IMR-90 (cell line): ENCODE results near the gene ALKBH2. TPM values are rescaled to one million over a fixed set of nuclear protein-coding genes. Genes with fewer than 3 reads are reported as not detected.

Source experiments
- ATAC-seq: fragments of 200-7000 bp; cut with Tn5 transposase; 2 replicates; pipeline ENCODE4 v1.9.1; 2020; ENCODE audit warnings: low read depth, mild to moderate bottlenecking, moderate library complexity
- BruUV-seq: library from RNA; stranded (reverse); fragments of 400-500 nt; replicated peaks from 2 replicates; lab custom pipeline; 2021; lab: Mats Ljungman, UMichigan
- CTCF ChIA-PET: fragments of 300-600 bp; formaldehyde crosslinking; extraction: SDS; loops from one replicate; lab custom pipeline; 2021; ENCODE audit warnings: antibody characterized with exemption; lab: Yijun Ruan, JAX
- POLR2A ChIA-PET: fragments of 300-600 bp; sonication (Branson Sonifier 250); formaldehyde crosslinking; loops from one replicate; lab custom pipeline; 2022; ENCODE audit warnings: antibody characterized with exemption; ENCODE audit not compliant: unreplicated experiment; lab: Charles Lee
- DNase-seq: peaks from one replicate; pipeline ENCODE4 v3.0.0; 2013
- H2AFZ ChIP-seq: replicated peaks from 2 replicates; pipeline ENCODE3; 2013; ENCODE audit warnings: low read length, mild to moderate bottlenecking; ENCODE audit not compliant: poor library complexity
- H2AK5ac ChIP-seq: 2 replicates; pipeline ENCODE4 v1.6.1; 2013; ENCODE audit warnings: low read depth, low read length, inconsistent platforms
- H2AK9ac ChIP-seq: replicated peaks from 2 replicates; pipeline ENCODE3; 2013; ENCODE audit warnings: mild to moderate bottlenecking, low read depth, low read length, moderate library complexity; ENCODE audit not compliant: poor library complexity
- H2BK120ac ChIP-seq: 2 replicates; pipeline ENCODE4 v1.6.1; 2013; ENCODE audit warnings: low read depth, low read length, inconsistent platforms
- H2BK15ac ChIP-seq: 3 replicates; pipeline ENCODE4 v1.6.1; 2013; ENCODE audit warnings: low read depth, low read length, inconsistent platforms
- H2BK20ac ChIP-seq: 2 replicates; pipeline ENCODE4 v1.6.1; 2013; ENCODE audit warnings: low read depth, mild to moderate bottlenecking, inconsistent platforms, low read length, moderate library complexity
- H2BK5ac ChIP-seq: 2 replicates; pipeline ENCODE4 v1.6.1; 2013; ENCODE audit warnings: mild to moderate bottlenecking, low read depth, low read length, inconsistent platforms; ENCODE audit not compliant: poor library complexity, severe bottlenecking
- H3K14ac ChIP-seq: replicated peaks from 2 replicates; pipeline ENCODE4 v1.6.1; 2013; ENCODE audit warnings: low read depth, low read length, inconsistent platforms
- H3K18ac ChIP-seq: 2 replicates; pipeline ENCODE4 v1.6.1; 2013; ENCODE audit warnings: low read depth, low read length, control low read depth
- H3K23ac ChIP-seq: 2 replicates; pipeline ENCODE4 v1.6.1; 2013; ENCODE audit warnings: low read depth, low read length, inconsistent platforms
- H3K27ac ChIP-seq: 2 replicates; pipeline ENCODE4 v1.5.1; 2013; ENCODE audit warnings: mild to moderate bottlenecking, control low read depth, low read length; ENCODE audit not compliant: insufficient read depth
- H3K27me3 ChIP-seq: 2 replicates; pipeline ENCODE4 v1.6.1; 2013; ENCODE audit warnings: low read length; ENCODE audit not compliant: control insufficient read depth, insufficient read depth
- H3K36me3 ChIP-seq: 2 replicates; pipeline ENCODE4 v1.6.1; 2013; ENCODE audit warnings: low read length, mixed read lengths; ENCODE audit not compliant: control insufficient read depth, insufficient read depth
- H3K4ac ChIP-seq: 2 replicates; pipeline ENCODE4 v1.6.1; 2013; ENCODE audit warnings: low read depth, low read length, inconsistent platforms
- H3K4me1 ChIP-seq: 2 replicates; pipeline ENCODE4 v1.6.1; 2013; ENCODE audit warnings: low read length, mixed read lengths; ENCODE audit not compliant: control insufficient read depth, insufficient read depth
- H3K4me2 ChIP-seq: 2 replicates; pipeline ENCODE4 v1.6.1; 2013; ENCODE audit warnings: low read depth, mild to moderate bottlenecking, control low read depth, low read length, moderate library complexity
- H3K4me3 ChIP-seq: 2 replicates; pipeline ENCODE4 v1.5.1; 2013; ENCODE audit warnings: low read depth, mild to moderate bottlenecking, control low read depth, low read length, moderate library complexity; ENCODE audit not compliant: insufficient read depth
- H3K56ac ChIP-seq: 2 replicates; pipeline ENCODE4 v1.6.1; 2013; ENCODE audit warnings: low read length, inconsistent platforms; ENCODE audit not compliant: insufficient read depth; ENCODE audit errors: extremely low read depth
- H3K79me1 ChIP-seq, 2 experiments: 2 replicates each; pipeline ENCODE4 v1.6.1; 2013; ENCODE audit warnings: low read length in 2 of 2, inconsistent platforms in 1 of 2, low read depth in 1 of 2
- H3K9ac ChIP-seq: 2 replicates; pipeline ENCODE4 v1.6.1; 2013; ENCODE audit warnings: low read depth, low read length, control low read depth
- H3K9me1 ChIP-seq: 2 replicates; pipeline ENCODE4 v1.6.1; 2013; ENCODE audit warnings: low read length, inconsistent platforms; ENCODE audit not compliant: insufficient read depth
- H3K9me3 ChIP-seq: 2 replicates; pipeline ENCODE4 v1.6.1; 2013; ENCODE audit warnings: low read length; ENCODE audit not compliant: control insufficient read depth, insufficient read depth
- H4K20me1 ChIP-seq: 2 replicates; pipeline ENCODE4 v1.6.1; 2013; ENCODE audit warnings: low read length, inconsistent platforms; ENCODE audit not compliant: insufficient read depth
- H4K5ac ChIP-seq: 2 replicates; pipeline ENCODE4 v1.6.1; 2013; ENCODE audit warnings: mild to moderate bottlenecking, low read depth, low read length, control low read depth
- H4K8ac ChIP-seq, 2 experiments: 2 replicates each; pipeline ENCODE4 v1.6.1; 2013; ENCODE audit warnings: low read depth in 2 of 2, low read length in 2 of 2, control low read depth in 1 of 2, inconsistent platforms in 1 of 2
- H4K91ac ChIP-seq: 2 replicates; pipeline ENCODE4 v1.6.1; 2013; ENCODE audit warnings: low read depth, low read length, inconsistent platforms; ENCODE audit not compliant: insufficient read depth
- BHLHE40 ChIP-seq: fragments of 150-350 bp; IDR thresholded peaks from 2 replicates; pipeline ENCODE4 v1.6.1; 2016; ENCODE audit warnings: mild to moderate bottlenecking, low read depth, low read length
- CEBPB ChIP-seq: IDR thresholded peaks from 2 replicates; pipeline ENCODE4 v1.6.1; 2012; ENCODE audit warnings: low read depth, low read length, improper control_type of control experiment
- CHD1 ChIP-seq: IDR thresholded peaks from 2 replicates; pipeline ENCODE4 v1.6.1; 2012; ENCODE audit warnings: low read depth, low read length, improper control_type of control experiment
- CTCF ChIP-seq: conservative IDR thresholded peaks from 2 replicates; pipeline ENCODE4 v1.5.1; 2012; ENCODE audit warnings: mild to moderate bottlenecking, low read depth, low read length, improper control_type of control experiment
- ELK1 ChIP-seq: fragments of 150-350 bp; IDR thresholded peaks from 2 replicates; pipeline ENCODE4 v1.6.1; 2016; ENCODE audit warnings: low read depth, mild to moderate bottlenecking, low read length, moderate library complexity, borderline replicate concordance
- FOS ChIP-seq: fragments of 150-350 bp; IDR thresholded peaks from 2 replicates; pipeline ENCODE4 v1.6.1; 2016; ENCODE audit warnings: low read depth, low read length
- MAFK ChIP-seq: IDR thresholded peaks from 2 replicates; pipeline ENCODE4 v1.6.1; 2012; ENCODE audit warnings: low read depth, low read length, improper control_type of control experiment
- MAZ ChIP-seq: IDR thresholded peaks from 2 replicates; pipeline ENCODE4 v1.6.1; 2012; ENCODE audit warnings: low read depth, mild to moderate bottlenecking, low read length, improper control_type of control experiment, moderate library complexity, borderline replicate concordance
- MXI1 ChIP-seq: IDR thresholded peaks from 2 replicates; pipeline ENCODE4 v1.6.1; 2012; ENCODE audit warnings: low read depth, mild to moderate bottlenecking, low read length, moderate library complexity, borderline replicate concordance
- POLR2A ChIP-seq: IDR thresholded peaks from 2 replicates; pipeline ENCODE4 v1.6.1; 2012; ENCODE audit warnings: mild to moderate bottlenecking, low read depth, low read length
- RAD21 ChIP-seq: IDR thresholded peaks from 2 replicates; pipeline ENCODE4 v1.6.1; 2012; ENCODE audit warnings: low read length, improper control_type of control experiment
- RCOR1 ChIP-seq: IDR thresholded peaks from 2 replicates; pipeline ENCODE4 v1.6.1; 2012; ENCODE audit warnings: mild to moderate bottlenecking, low read length, improper control_type of control experiment; ENCODE audit not compliant: insufficient replicate concordance
- RFX5 ChIP-seq: IDR thresholded peaks from 2 replicates; pipeline ENCODE4 v1.8.0; 2012; ENCODE audit warnings: low read depth, mild to moderate bottlenecking, low read length, moderate library complexity
- WGBS, 2 experiments: methylation state at CpG; one replicate each; pipeline versions ENCODE4 v1.1.5 to v1.1.7; 2013; ENCODE audit warnings: missing lambda C conversion rate in 2 of 2; ENCODE audit not compliant: insufficient read length in 1 of 2; ENCODE audit errors: extremely low coverage in 2 of 2; 5-methylcytosine and 5-hydroxymethylcytosine counted together
- dilution Hi-C: fragments of 300-500 bp; cut with HindIII; formaldehyde crosslinking; loops from one replicate; pipeline ENCODE4 v1.14.3; 2018; ENCODE audit warnings: low sequenced_read_pairs; ENCODE audit not compliant: unreplicated experiment
- in situ Hi-C: fragments of 300-500 bp; cut with MboI; formaldehyde crosslinking; loops from 3 replicates; pipeline ENCODE4 v1.14.3; 2019; ENCODE audit warnings: low sequenced_read_pairs, inconsistent platforms, mixed read lengths
- intact Hi-C: fragments of 100-400 bp; cut with micrococcal nuclease; formaldehyde crosslinking; loops from 2 replicates; pipeline ENCODE4 v1.10.0; 2022
- polyA plus RNA-seq, 3 experiments: library from polyadenylated mRNA; depleted of rRNA; stranded (reverse); fragments of >200 nt; gene quantifications; 2 replicates each; pipeline ENCODE4 v1.2.3, GENCODE V29; 2012; ENCODE audit warnings: low replicate concordance in 1 of 3
- total RNA-seq: library from RNA; depleted of rRNA; stranded (reverse); fragments of >200 nt; gene quantifications from 2 replicates; pipeline ENCODE4 v1.2.3, GENCODE V29; 2012
- TF ChIP-seq, protein P1 (sequence below): fragments of 150-350 bp; IDR thresholded peaks from 2 replicates; pipeline ENCODE4 v1.6.1; 2017; ENCODE audit warnings: mild to moderate bottlenecking, antibody characterized with exemption, low read length, low read depth

ALKBH2 gene
- total and polyA plus RNA-seq, 2 of the 4 experiments (the other 2 are of a cell fraction) = 14.9 to 17.8 TPM

DNA sequence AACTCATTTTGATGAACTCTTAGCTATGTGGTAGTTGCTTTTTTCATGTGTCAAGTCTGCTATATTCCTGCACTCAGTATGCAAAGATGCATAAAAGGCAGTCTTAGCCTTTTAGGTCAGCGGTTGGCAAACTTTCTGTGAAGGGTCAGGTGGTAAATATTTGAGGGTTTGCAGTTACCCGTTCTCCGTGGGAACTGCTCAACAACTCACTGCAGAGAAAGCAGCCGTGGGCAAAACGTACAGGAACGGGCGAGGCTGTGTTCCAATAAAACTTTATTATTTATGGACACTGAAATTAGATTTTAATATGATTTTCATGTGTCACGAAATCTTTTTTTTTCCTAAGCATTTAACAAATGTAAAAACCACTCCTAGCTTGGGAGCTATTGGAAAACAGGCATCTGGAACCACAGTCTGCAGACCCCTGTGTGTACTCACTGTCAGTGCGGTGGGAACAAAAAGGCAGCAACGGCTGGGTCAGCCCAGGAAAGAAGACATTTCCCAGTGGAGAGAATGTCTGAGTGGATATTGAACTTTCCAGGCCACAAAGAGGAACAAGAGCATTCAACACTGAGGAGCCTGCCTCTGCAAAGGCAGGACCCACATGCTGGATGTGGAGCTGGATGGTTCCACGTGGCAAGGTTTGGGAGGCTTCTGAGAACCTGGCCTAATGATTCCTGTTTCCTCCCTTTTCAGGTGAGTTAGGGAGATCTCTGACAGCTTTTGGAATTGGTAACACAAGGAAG lies 19.6 kb upstream of the ALKBH2 start:
- Histone ChIP-seq H3K4me1 (no peaks in the 10 kb centered on the region), H3K4me2 (no peak overlapping the region), H3K36me3 (peaks cover 6% of the 10 kb centered on the region), H2BK120ac (no peak overlapping the region), H3K9ac (no peak overlapping the region), H2AFZ (no peak overlapping the region), H3K14ac (no peak overlapping the region), H2AK9ac (no peak overlapping the region), H2BK15ac (no peak overlapping the region), H4K5ac (no peak overlapping the region), H4K8ac (no peak overlapping the region), H4K20me1 (no peaks in the 10 kb centered on the region), H3K27ac (no peak overlapping the region), H2BK5ac (no peak overlapping the region), H3K9me3 (no peaks in the 10 kb centered on the region), H3K4ac (no peak overlapping the region), H3K27me3 (no peaks in the 10 kb centered on the region), H3K56ac (no peak overlapping the region), H3K23ac (no peak overlapping the region), H3K9me1 (peaks cover 5% of the 10 kb centered on the region; the same call in 1 of the 2 replicates), H3K4me3 (no peak overlapping the region), H2AK5ac (no peak overlapping the region), H2BK20ac (no peak overlapping the region), H3K18ac (no peak overlapping the region), H4K91ac (no peak overlapping the region), H3K79me1 (peaks cover 0 to 5% of the 10 kb centered on the region in 2 experiments; a peak in 1 of 4 replicates)
- no peak for ATAC-seq
- POLR2A ChIA-PET = no interaction called here
- TF ChIP-seq CTCF (no peak), MAFK (no peak), RAD21 (no peak), CEBPB (no peak), CHD1 (no peak), MXI1 (no peak), RCOR1 (no peak), RFX5 (no peak), BHLHE40 (no peak), MAZ (no peak), FOS (no peak), POLR2A (no peak), ELK1 (no peak)
- TF ChIP-seq, protein P1, sequence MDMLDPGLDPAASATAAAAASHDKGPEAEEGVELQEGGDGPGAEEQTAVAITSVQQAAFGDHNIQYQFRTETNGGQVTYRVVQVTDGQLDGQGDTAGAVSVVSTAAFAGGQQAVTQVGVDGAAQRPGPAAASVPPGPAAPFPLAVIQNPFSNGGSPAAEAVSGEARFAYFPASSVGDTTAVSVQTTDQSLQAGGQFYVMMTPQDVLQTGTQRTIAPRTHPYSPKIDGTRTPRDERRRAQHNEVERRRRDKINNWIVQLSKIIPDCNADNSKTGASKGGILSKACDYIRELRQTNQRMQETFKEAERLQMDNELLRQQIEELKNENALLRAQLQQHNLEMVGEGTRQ = no peak
- dilution Hi-C loops = no loop called here
- in situ Hi-C loops = loop anchor here (5.0 kb wide), 1 partner anchor 274 kb away; no protein-coding TSS in a partner anchor
- CTCF ChIA-PET = interaction anchor here (0.6 to 1.6 kb wide), 6 partner anchors 14 to 281 kb away, joined by 3 to 14 read pairs (median 8); no protein-coding TSS in a partner anchor
- no peak for DNase-seq
- WGBS, 2 experiments = 83% methylated on average over 1 of the region's 11 CpGs; no CpG with 5 or more reads in 1 of the 2 experiments
- BruUV-seq = no TSS peak
- intact Hi-C loops = loop anchor here (1.0 kb wide), 1 partner anchor 142 kb away; no protein-coding TSS in a partner anchor
